Bronchial epithelial cell (primary cell): ENCODE data around the gene CXCL16. TPM values are rescaled to one million over a fixed set of nuclear protein-coding genes. Genes with fewer than 3 reads are reported as not detected.
"Not testable (repeated sequence)": the region's sequence is repeated elsewhere in the genome, so short reads cannot be mapped to it uniquely, and the experiment has no call there.

Experiments used
- DNase-seq: peaks from one replicate; pipeline ENCODE4 v3.0.0-alpha.2; 2010; ENCODE audit warnings: low read depth
- FAIRE-seq: peaks from 2 replicates; lab custom pipeline; 2011; peaks lifted over from hg19 to GRCh38; lab: Jason Lieb, UNC
- H3K27me3 ChIP-seq: 2 replicates; pipeline ENCODE4 v1.5.1; 2011; ENCODE audit warnings: low read length; ENCODE audit not compliant: control insufficient read depth, insufficient read depth
- H3K36me3 ChIP-seq: 2 replicates; pipeline ENCODE4 v1.5.1; 2011; ENCODE audit warnings: low read length; ENCODE audit not compliant: control insufficient read depth, insufficient read depth
- H3K4me3 ChIP-seq: 2 replicates; pipeline ENCODE4 v1.5.1; 2011; ENCODE audit warnings: mild to moderate bottlenecking, low read depth, low read length, control low read depth
- total RNA-seq: library from RNA; depleted of rRNA; stranded (reverse); fragments of >200 nt; gene quantifications from 2 replicates; pipeline ENCODE4 v1.2.1, GENCODE V29; 2014
- TF ChIP-seq, protein P1 (sequence below): IDR thresholded peaks from 2 replicates; pipeline ENCODE4 v1.5.1; 2011; ENCODE audit warnings: mild to moderate bottlenecking, moderate library complexity, low read length, control low read depth, inconsistent platforms; ENCODE audit not compliant: insufficient read depth, severe bottlenecking

The CXCL16 gene
- total RNA-seq, 1 donor from 2014 or later: 9.2 TPM

DNA sequence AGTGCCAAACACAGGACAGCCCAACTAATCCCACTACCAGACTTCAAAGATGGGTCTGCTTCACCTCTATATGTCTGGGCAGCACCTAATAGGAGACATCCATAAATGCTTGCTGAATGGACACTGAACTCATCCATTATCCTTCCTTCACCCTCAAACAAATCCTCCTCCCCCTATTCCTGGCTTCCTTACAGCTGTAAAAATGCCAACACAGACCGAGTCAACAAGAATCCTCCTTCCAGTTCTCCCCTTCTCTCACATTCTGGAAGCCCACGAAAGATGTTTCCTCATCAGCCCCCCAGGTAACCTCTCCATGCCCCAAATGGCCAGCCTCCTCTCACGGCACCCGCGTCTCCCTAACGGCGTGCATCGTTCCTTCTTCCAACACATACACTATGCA is 48.0 kb downstream of the CXCL16 start:
- DNase-seq (no peak), FAIRE-seq (no peak)
- H3K36me3 ChIP-seq: peaks cover 5% of the 10 kb centered on the region
- H3K4me3 ChIP-seq: no peak overlapping the region
- TF ChIP-seq, protein P1, sequence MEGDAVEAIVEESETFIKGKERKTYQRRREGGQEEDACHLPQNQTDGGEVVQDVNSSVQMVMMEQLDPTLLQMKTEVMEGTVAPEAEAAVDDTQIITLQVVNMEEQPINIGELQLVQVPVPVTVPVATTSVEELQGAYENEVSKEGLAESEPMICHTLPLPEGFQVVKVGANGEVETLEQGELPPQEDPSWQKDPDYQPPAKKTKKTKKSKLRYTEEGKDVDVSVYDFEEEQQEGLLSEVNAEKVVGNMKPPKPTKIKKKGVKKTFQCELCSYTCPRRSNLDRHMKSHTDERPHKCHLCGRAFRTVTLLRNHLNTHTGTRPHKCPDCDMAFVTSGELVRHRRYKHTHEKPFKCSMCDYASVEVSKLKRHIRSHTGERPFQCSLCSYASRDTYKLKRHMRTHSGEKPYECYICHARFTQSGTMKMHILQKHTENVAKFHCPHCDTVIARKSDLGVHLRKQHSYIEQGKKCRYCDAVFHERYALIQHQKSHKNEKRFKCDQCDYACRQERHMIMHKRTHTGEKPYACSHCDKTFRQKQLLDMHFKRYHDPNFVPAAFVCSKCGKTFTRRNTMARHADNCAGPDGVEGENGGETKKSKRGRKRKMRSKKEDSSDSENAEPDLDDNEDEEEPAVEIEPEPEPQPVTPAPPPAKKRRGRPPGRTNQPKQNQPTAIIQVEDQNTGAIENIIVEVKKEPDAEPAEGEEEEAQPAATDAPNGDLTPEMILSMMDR: no peak
- H3K27me3 ChIP-seq: no peaks in the 10 kb centered on the region

DNA sequence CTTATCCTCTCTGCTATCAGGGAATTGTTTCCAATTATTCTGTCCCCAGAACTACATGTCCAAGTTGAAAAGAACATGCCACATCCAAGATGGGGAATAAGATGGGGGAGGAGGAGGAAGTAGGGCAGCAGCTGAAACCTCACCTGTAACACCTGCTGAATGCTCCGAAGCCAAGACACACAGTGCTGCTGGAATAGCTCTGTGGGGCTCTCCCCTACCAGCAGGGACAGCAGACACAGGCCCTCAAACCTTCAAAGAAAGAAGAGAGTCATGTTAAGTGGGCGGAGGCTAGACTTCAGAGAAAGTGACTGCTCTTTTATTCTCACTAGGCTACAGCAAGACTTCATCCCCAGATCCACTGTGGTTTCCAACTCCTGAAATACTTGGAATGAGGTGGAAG is 49.0 kb downstream of the CXCL16 start:
- no peak overlapping the region for H3K4me3 ChIP-seq
- FAIRE-seq (no peak), DNase-seq (no peak)
- TF ChIP-seq, protein P1: no peak
- peaks cover 5% of the 10 kb centered on the region for H3K36me3 ChIP-seq
- H3K27me3 ChIP-seq: no peaks in the 10 kb centered on the region

DNA sequence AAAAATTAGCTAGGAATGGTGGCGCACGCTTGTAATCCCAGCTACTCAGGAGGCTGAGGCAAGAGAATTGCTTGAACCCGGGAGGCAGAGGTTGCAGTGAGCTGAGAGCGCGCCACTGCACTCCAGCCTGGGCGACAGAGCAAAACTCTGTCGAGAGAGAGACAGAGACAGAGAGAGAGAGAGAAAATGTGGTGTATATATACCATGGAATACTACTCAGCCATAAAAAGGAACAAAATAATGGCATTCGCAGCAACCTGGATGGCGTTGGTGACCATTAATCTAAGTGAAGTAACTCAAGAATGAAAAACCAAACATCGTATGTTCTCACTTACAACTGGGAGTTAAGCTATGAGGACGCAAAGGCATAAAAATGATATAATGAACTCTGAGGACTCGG is 49.9 kb downstream of the CXCL16 start:
- not testable (repeated sequence) for H3K27me3 ChIP-seq, H3K4me3 ChIP-seq, DNase-seq, H3K36me3 ChIP-seq, FAIRE-seq

DNA sequence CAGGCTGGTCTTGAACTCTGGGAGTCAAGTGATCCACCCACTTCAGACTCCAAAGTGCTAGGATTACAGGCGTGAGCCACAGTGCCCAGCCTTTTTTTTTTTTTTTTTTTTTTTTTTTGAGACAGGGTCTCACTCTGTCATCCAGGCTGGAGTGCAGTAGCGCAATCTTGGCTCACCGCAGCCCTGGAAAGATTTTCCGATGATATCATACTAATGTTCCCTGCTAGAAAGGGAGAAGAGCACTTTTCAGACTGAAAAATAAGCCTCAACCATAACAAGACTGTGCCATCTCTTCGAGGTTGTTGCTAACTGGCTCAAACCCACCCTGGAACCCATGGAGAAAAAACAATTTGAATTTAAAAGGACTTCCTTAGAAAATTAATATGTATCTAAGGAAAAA is 56.0 kb downstream of the CXCL16 start:
- not testable (repeated sequence) for H3K36me3 ChIP-seq

More for the DNA sequence above, 56.0 kb downstream of the CXCL16 start:
- not testable (repeated sequence) for H3K27me3 ChIP-seq, H3K4me3 ChIP-seq, FAIRE-seq, DNase-seq

Other genes with a start within 250 kb of the CXCL16 start
- gene SPNS2, start 241.0 kb downstream of the CXCL16 start, total RNA-seq: 3.9 and 22.8 TPM in 2 replicates
- 45.1 and 60.6 TPM in 2 replicates for gene MYBBP1A, start 184.5 kb downstream of the CXCL16 start, total RNA-seq
- 6.6 and 24.1 TPM in 2 replicates for gene GGT6, start 179.4 kb downstream of the CXCL16 start, total RNA-seq
- gene SMTNL2, start 155.4 kb downstream of the CXCL16 start, total RNA-seq: not detected in 2 replicates
- gene ALOX15, start 98.2 kb downstream of the CXCL16 start, total RNA-seq: under 0.01 TPM in 1 of 2 replicates, not detected in the other
- 11.8 and 13.7 TPM in 2 replicates for gene PELP1, start 35.8 kb downstream of the CXCL16 start, total RNA-seq
- 2.9 and 6.5 TPM in 2 replicates for gene ARRB2, start 29.3 kb downstream of the CXCL16 start, total RNA-seq
- 10.5 and 16.5 TPM in 2 replicates for gene MED11, start 8.5 kb downstream of the CXCL16 start, total RNA-seq
- gene ZMYND15, start 95 bp downstream of the CXCL16 start, total RNA-seq: under 0.01 and 0.38 TPM in 2 replicates
- not detected in 2 replicates for gene TM4SF5, start 32.0 kb upstream of the CXCL16 start, total RNA-seq
- 0.77 TPM in 1 of 2 replicates, not detected in the other for gene VMO1, start 46.4 kb upstream of the CXCL16 start, total RNA-seq
- gene GLTPD2, start 49.0 kb upstream of the CXCL16 start, total RNA-seq: not detected in 2 replicates
- gene PSMB6, start 56.2 kb upstream of the CXCL16 start, total RNA-seq: 144 and 157 TPM in 2 replicates
- 20.0 and 41.6 TPM in 2 replicates for gene PLD2, start 67.2 kb upstream of the CXCL16 start, total RNA-seq
- gene MINK1, start 93.4 kb upstream of the CXCL16 start, total RNA-seq: 58.4 and 91.7 TPM in 2 replicates
- 5.5 and 8.3 TPM in 2 replicates for gene C17orf107, start 159.6 kb upstream of the CXCL16 start, total RNA-seq
- gene CHRNE, start 163.2 kb upstream of the CXCL16 start, total RNA-seq: 0.13 and 0.79 TPM in 2 replicates
- gene GP1BA, start 192.3 kb upstream of the CXCL16 start, total RNA-seq: not detected in 2 replicates
- gene SLC25A11, start 200.1 kb upstream of the CXCL16 start, total RNA-seq: 51.6 and 71.8 TPM in 2 replicates
- 15.8 and 26.0 TPM in 2 replicates for gene RNF167, start 200.3 kb upstream of the CXCL16 start, total RNA-seq
- 440 and 907 TPM in 2 replicates for gene PFN1, start 208.6 kb upstream of the CXCL16 start, total RNA-seq
- 0.51 and 1.8 TPM in 2 replicates for gene ENO3, start 211.2 kb upstream of the CXCL16 start, total RNA-seq
- gene SPAG7, start 227.9 kb upstream of the CXCL16 start, total RNA-seq: 40.5 and 64.0 TPM in 2 replicates
- 4.7 and 5.9 TPM in 2 replicates for gene CAMTA2, start 247.7 kb upstream of the CXCL16 start, total RNA-seq